Esophagus squamous epithelium (tissue), 5 donors: Measurements from ENCODE around the gene ZNF608. TPM values are rescaled to one million over a fixed set of nuclear protein-coding genes. Genes with fewer than 3 reads are reported as not detected.

ENCODE experiments used
- DNase-seq: peaks from one replicate; lab custom pipeline; 2025; lab: John Stamatoyannopoulos, UW
- H3K27ac ChIP-seq, 4 donors: fragments of 200-600 bp; sonication (generic); one replicate each; pipeline ENCODE4 v1.5.1; 2016 to 2019; ENCODE audit warnings: mild to moderate bottlenecking in 1 of 4
- H3K27me3 ChIP-seq, 4 donors: fragments of 200-600 bp; sonication (generic); 1 replicate in 3 of 4; 2 replicates in 1 of 4; pipeline versions ENCODE4 v1.5.1 to v1.6.0; 2017 to 2021; ENCODE audit warnings: antibody characterized with exemption in 1 of 4
- H3K36me3 ChIP-seq, 3 donors: fragments of 200-600 bp; sonication (generic); one replicate each; pipeline ENCODE4 v1.5.1; 2016 to 2019
- H3K4me1 ChIP-seq, 3 donors: fragments of 200-600 bp; sonication (generic); one replicate each; pipeline ENCODE4 v1.5.1; 2017 to 2019
- H3K4me3 ChIP-seq, 4 donors: fragments of 200-600 bp; sonication (generic); 1 replicate in 3 of 4; 2 replicates in 1 of 4; pipeline ENCODE4 v1.5.1; 2016 to 2019; ENCODE audit warnings: mild to moderate bottlenecking in 2 of 4, moderate library complexity in 1 of 4
- H3K9me3 ChIP-seq, 3 donors: fragments of 200-600 bp; sonication (generic); one replicate each; pipeline ENCODE4 v1.5.1; 2016 to 2019
- CTCF ChIP-seq, 6 experiments: fragments of 450-650 bp in 4 of 6; fragments of 200-600 bp in 2 of 6; sonication (generic) in 2 of 6; IDR thresholded peaks; one replicate each; pipeline ENCODE4 v1.5.1; 2016 to 2019; ENCODE audit warnings: antibody characterized with exemption in 6 of 6, mild to moderate bottlenecking in 4 of 6, moderate library complexity in 4 of 6
- POLR2A ChIP-seq, 4 donors: fragments of 450-650 bp; IDR thresholded peaks; one replicate each; pipeline ENCODE4 v1.6.1; 2017; ENCODE audit warnings: antibody characterized with exemption in 4 of 4, mild to moderate bottlenecking in 4 of 4, moderate library complexity in 3 of 4
- WGBS, 2 donors: methylation state at CpG; one replicate each; pipeline ENCODE4 v1.1.5; 2018; 5-methylcytosine and 5-hydroxymethylcytosine counted together
- intact Hi-C: fragments of 100-400 bp; cut with DNase I; formaldehyde crosslinking; loops from one replicate; pipeline ENCODE4 v1.15.0; 2022
- total RNA-seq, 4 donors: library from RNA; depleted of rRNA; stranded (reverse); fragments of >200 nt; gene quantifications; one replicate each; pipeline ENCODE4 v1.1.0, GENCODE V29; 2016
- donor health status: DM: yes; HTN: yes; CAD: no.

The ZNF608 gene
- total RNA-seq, 4 donors from 2014 or later, result 5.8 to 25.7 (median 10.4) TPM

- Histone ChIP-seq H3K36me3 (no peaks in the 10 kb centered on the region), H3K27ac (no peak overlapping the region), H3K4me3 (no peak overlapping the region), H3K27me3 (no peaks in the 10 kb centered on the region), H3K9me3 (no peaks in the 10 kb centered on the region), H3K4me1 (no peaks in the 10 kb centered on the region)
- intact Hi-C loops, result no loop called here
- WGBS, 2 donors, result 73% methylated on average over 3 of the region's 3 CpGs
- no peak for TF ChIP-seq POLR2A (IDR thresholded peaks at IDR 0.05)
- TF ChIP-seq CTCF (IDR thresholded peaks at IDR 0.05), result no peak
- no peak for DNase-seq
These were observed 44.0 kb upstream of the ZNF608 start for GRCh38 chr5:124790301-124790894.

- 84 to 86% methylated on average over 4 of the region's 4 CpGs for WGBS, 2 donors
- intact Hi-C loops, result no loop called here
- no peaks in the 10 kb centered on the region for H3K4me1 ChIP-seq
- no peaks in the 10 kb centered on the region for H3K9me3 ChIP-seq
- H3K4me3 ChIP-seq, result no peak overlapping the region
- H3K27ac ChIP-seq, result no peak overlapping the region
- TF ChIP-seq CTCF (IDR thresholded peaks at IDR 0.05) (no peak), POLR2A (IDR thresholded peaks at IDR 0.05) (no peak)
- H3K27me3 ChIP-seq, result no peaks in the 10 kb centered on the region
- DNase-seq, result no peak
- no peaks in the 10 kb centered on the region for H3K36me3 ChIP-seq
These were observed 42.7 kb upstream of the ZNF608 start for GRCh38 chr5:124789104-124789605.

GRCh38 chr5:124783794-124784193 is 37.4 kb upstream of the ZNF608 start:
- no peak overlapping the region for H3K4me3 ChIP-seq
- DNase-seq, result no peak
- WGBS, 2 donors, result 79 to 82% methylated on average over 2 of the region's 2 CpGs
- H3K36me3 ChIP-seq, result no peaks in the 10 kb centered on the region
- no peak overlapping the region for H3K27ac ChIP-seq
- intact Hi-C loops, result no loop called here
- no peaks in the 10 kb centered on the region for H3K9me3 ChIP-seq
- no peaks in the 10 kb centered on the region for H3K27me3 ChIP-seq
- TF ChIP-seq POLR2A (IDR thresholded peaks at IDR 0.05) (no peak), CTCF (IDR thresholded peaks at IDR 0.05) (no peak)
- no peaks in the 10 kb centered on the region for H3K4me1 ChIP-seq

- Histone ChIP-seq H3K9me3 (no peaks in the 10 kb centered on the region), H3K4me1 (no peaks in the 10 kb centered on the region), H3K4me3 (no peak overlapping the region), H3K27ac (no peak overlapping the region), H3K36me3 (no peaks in the 10 kb centered on the region), H3K27me3 (no peaks in the 10 kb centered on the region)
- TF ChIP-seq CTCF (IDR thresholded peaks at IDR 0.05) (no peak), POLR2A (IDR thresholded peaks at IDR 0.05) (no peak)
- DNase-seq, result no peak
- intact Hi-C loops, result no loop called here
- 65 to 88% methylated on average over 3 of the region's 3 CpGs for WGBS, 2 donors
These were observed 36.8 kb upstream of the ZNF608 start for GRCh38 chr5:124783285-124783684.

GRCh38 chr5:124782262-124782661 is 35.8 kb upstream of the ZNF608 start:
- no peak overlapping the region for H3K4me3 ChIP-seq
- intact Hi-C loops, result no loop called here
- DNase-seq, result no peak
- no peaks in the 10 kb centered on the region for H3K36me3 ChIP-seq
- 100% methylated on average over 1 of the region's 1 CpG for WGBS, 2 donors
- H3K27ac ChIP-seq, result no peak overlapping the region
- no peak for TF ChIP-seq CTCF (IDR thresholded peaks at IDR 0.05)
- TF ChIP-seq POLR2A (IDR thresholded peaks at IDR 0.05), result no peak
- no peaks in the 10 kb centered on the region for H3K9me3 ChIP-seq
- H3K27me3 ChIP-seq, result no peaks in the 10 kb centered on the region
- H3K4me1 ChIP-seq, result no peaks in the 10 kb centered on the region
